ENCODE results near the gene KLHL14. TPM values are rescaled to one million over a fixed set of nuclear protein-coding genes. Genes with fewer than 3 reads are reported as not detected.

The KLHL14 gene
- total and polyA plus RNA-seq, 2 of the 13 experiments (the other 11 are each of a cell fraction or from before 2014, with no cell fraction given) = 16.0 to 41.8 TPM

DNA sequence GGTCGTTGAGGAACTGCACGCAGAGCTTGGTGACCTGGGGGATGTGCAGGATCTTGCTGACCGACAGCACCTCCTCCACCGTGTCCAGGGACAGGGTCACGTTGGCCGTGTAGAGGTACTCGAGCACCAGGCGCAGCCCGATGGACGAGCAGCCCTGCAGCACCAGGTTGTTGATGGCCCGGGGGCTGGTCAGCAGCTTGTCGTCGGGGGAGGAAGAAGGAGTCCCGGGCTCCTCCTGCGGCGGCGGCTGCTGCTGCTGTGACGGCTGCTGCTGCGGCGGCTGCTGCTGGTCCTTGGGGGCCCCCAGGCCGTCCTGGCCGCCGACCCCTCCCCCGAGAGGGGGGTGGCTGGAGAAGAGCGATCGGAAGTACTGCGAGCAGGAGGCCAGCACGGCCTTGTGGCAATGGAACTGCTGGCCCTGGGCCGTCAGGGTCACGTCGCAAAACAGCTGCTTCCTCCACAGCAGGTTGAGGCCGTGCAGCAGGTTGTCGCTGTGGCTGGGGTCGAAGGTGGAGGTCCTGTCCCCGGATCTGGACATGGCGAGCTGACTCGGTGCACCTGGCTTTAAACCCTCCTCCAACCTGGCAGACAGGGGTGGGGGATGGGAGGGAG lies 2.7 kb downstream of the KLHL14 start (continued):
- TF ChIP-seq, protein P1, sequence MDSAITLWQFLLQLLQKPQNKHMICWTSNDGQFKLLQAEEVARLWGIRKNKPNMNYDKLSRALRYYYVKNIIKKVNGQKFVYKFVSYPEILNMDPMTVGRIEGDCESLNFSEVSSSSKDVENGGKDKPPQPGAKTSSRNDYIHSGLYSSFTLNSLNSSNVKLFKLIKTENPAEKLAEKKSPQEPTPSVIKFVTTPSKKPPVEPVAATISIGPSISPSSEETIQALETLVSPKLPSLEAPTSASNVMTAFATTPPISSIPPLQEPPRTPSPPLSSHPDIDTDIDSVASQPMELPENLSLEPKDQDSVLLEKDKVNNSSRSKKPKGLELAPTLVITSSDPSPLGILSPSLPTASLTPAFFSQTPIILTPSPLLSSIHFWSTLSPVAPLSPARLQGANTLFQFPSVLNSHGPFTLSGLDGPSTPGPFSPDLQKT (CRISPR knock-in tag; IDR thresholded peaks at IDR 0.05; ENCODE audit: borderline replicate concordance) = no peak
- TF ChIP-seq ZNF747 (CRISPR knock-in tag; IDR thresholded peaks at IDR 0.05; ENCODE audit: borderline replicate concordance) (no peak), NPAS2 (CRISPR knock-in tag; IDR thresholded peaks at IDR 0.05; ENCODE audit: borderline replicate concordance) (no peak), ZNF10 (CRISPR knock-in tag; IDR thresholded peaks at IDR 0.05; ENCODE audit: borderline replicate concordance, low read depth) (no peak), ZBTB26 (CRISPR knock-in tag; IDR thresholded peaks at IDR 0.05; ENCODE audit: borderline replicate concordance) (no peak; the same call in none of the 2 replicates), IKZF1 (IDR thresholded peaks at IDR 0.05) (no peak), NFRKB (IDR thresholded peaks at IDR 0.05) (no peak), HOXA5 (CRISPR knock-in tag; IDR thresholded peaks at IDR 0.05) (no peak), PITX1 (CRISPR knock-in tag; IDR thresholded peaks at IDR 0.05) (peak; percentile 12), KDM2A (CRISPR knock-in tag; IDR thresholded peaks at IDR 0.05; ENCODE audit: borderline replicate concordance, low read depth) (peak; percentile 23; the same call in 1 of the 2 replicates), ZNF563 (CRISPR knock-in tag; IDR thresholded peaks at IDR 0.05) (no peak), MBNL3 (CRISPR knock-in tag; conservative IDR thresholded peaks at IDR 0.05) (no peak), CCDC6 (CRISPR knock-in tag; IDR thresholded peaks at IDR 0.05) (no peak), RELA (CRISPR knock-in tag; IDR thresholded peaks at IDR 0.05) (no peak), KDM4B (CRISPR knock-in tag; IDR thresholded peaks at IDR 0.05) (no peak), ATF1 (CRISPR knock-in tag; IDR thresholded peaks at IDR 0.05) (no peak), SMC3 (IDR thresholded peaks at IDR 0.05; ENCODE audit: low read length) (no peak), BORCS8-MEF2B (CRISPR knock-in tag; IDR thresholded peaks at IDR 0.05) (peak; percentile 69; the same call in 1 of the 2 replicates), KLF16 (CRISPR knock-in tag; IDR thresholded peaks at IDR 0.05) (peak in 1 of 2 experiments; percentile 14; a peak in 1 of 4 replicates), ZBTB33 (CRISPR knock-in tag; IDR thresholded peaks at IDR 0.05) (no peak), KAT7 (CRISPR knock-in tag; IDR thresholded peaks at IDR 0.05; ENCODE audit: borderline replicate concordance) (no peak)
- TF ChIP-seq, protein P2, sequence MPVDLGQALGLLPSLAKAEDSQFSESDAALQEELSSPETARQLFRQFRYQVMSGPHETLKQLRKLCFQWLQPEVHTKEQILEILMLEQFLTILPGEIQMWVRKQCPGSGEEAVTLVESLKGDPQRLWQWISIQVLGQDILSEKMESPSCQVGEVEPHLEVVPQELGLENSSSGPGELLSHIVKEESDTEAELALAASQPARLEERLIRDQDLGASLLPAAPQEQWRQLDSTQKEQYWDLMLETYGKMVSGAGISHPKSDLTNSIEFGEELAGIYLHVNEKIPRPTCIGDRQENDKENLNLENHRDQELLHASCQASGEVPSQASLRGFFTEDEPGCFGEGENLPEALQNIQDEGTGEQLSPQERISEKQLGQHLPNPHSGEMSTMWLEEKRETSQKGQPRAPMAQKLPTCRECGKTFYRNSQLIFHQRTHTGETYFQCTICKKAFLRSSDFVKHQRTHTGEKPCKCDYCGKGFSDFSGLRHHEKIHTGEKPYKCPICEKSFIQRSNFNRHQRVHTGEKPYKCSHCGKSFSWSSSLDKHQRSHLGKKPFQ (CRISPR knock-in tag; IDR thresholded peaks at IDR 0.05; ENCODE audit: insufficient replicate concordance) = peak; percentile 77
- TF ChIP-seq, protein P3, sequence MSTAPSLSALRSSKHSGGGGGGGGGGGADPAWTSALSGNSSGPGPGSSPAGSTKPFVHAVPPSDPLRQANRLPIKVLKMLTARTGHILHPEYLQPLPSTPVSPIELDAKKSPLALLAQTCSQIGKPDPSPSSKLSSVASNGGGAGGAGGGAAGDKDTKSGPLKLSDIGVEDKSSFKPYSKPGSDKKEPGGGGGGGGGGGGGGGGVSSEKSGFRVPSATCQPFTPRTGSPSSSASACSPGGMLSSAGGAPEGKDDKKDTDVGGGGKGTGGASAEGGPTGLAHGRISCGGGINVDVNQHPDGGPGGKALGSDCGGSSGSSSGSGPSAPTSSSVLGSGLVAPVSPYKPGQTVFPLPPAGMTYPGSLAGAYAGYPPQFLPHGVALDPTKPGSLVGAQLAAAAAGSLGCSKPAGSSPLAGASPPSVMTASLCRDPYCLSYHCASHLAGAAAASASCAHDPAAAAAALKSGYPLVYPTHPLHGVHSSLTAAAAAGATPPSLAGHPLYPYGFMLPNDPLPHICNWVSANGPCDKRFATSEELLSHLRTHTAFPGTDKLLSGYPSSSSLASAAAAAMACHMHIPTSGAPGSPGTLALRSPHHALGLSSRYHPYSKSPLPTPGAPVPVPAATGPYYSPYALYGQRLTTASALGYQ (CRISPR knock-in tag; IDR thresholded peaks at IDR 0.05) = no peak

Data from HepG2 (cell line).